Astrocyte (in vitro differentiated cells and primary cell): ENCODE measurements around the gene CCSER2.

Source experiments
- CTCF ChIP-seq: IDR thresholded peaks from 2 replicates; pipeline ENCODE4 v1.5.1; 2011; ENCODE audit warnings: low read depth, mild to moderate bottlenecking, inconsistent platforms, low read length, moderate library complexity; ENCODE audit not compliant: insufficient read depth
- EZH2 ChIP-seq: IDR thresholded peaks from 2 replicates; pipeline ENCODE4 v1.6.1; 2012; ENCODE audit warnings: mild to moderate bottlenecking, low read length, inconsistent platforms; ENCODE audit not compliant: insufficient read depth

- TF ChIP-seq EZH2 (no peak), CTCF (no peak)
These were observed 46.1 kb downstream of the CCSER2 start for GRCh38 chr10:84374455-84374854.
